Dedifferentiated amniotic fluid mesenchymal stem cell (primary cell): ENCODE measurements around the gene TAGLN2.

Source experiments
- DNase-seq: peaks from one replicate; pipeline ENCODE4 v3.0.0-alpha.2; 2016; ENCODE audit errors: extremely low spot score

TAGLN2 gene

GRCh38 chr1:159877695-159878444 is 47.4 kb downstream of the TAGLN2 start:
- no peak for DNase-seq

GRCh38 chr1:159873530-159874143 is 51.7 kb downstream of the TAGLN2 start:
- no peak for DNase-seq

- DNase-seq: no peak
Observed at GRCh38 chr1:159872891-159873290, 52.4 kb downstream of the TAGLN2 start.

- DNase-seq: no peak
Observed at GRCh38 chr1:159870704-159871103, 54.6 kb downstream of the TAGLN2 start.

- no peak for DNase-seq
Observed at GRCh38 chr1:159869607-159870006, 55.7 kb downstream of the TAGLN2 start.

- no peak for DNase-seq
Observed at GRCh38 chr1:159869173-159869572, 56.1 kb downstream of the TAGLN2 start.

- DNase-seq: no peak
Observed at GRCh38 chr1:159868766-159869165, 56.5 kb downstream of the TAGLN2 start.
